ENCODE data around the gene CEMIP. TPM values are rescaled to one million over a fixed set of nuclear protein-coding genes. Genes with fewer than 3 reads are reported as not detected.

The CEMIP gene
- total and polyA plus RNA-seq, 2 of the 8 experiments (the other 6 are each of a cell fraction or from before 2014, with no cell fraction given) = 0.11 to 0.60 TPM

DNA sequence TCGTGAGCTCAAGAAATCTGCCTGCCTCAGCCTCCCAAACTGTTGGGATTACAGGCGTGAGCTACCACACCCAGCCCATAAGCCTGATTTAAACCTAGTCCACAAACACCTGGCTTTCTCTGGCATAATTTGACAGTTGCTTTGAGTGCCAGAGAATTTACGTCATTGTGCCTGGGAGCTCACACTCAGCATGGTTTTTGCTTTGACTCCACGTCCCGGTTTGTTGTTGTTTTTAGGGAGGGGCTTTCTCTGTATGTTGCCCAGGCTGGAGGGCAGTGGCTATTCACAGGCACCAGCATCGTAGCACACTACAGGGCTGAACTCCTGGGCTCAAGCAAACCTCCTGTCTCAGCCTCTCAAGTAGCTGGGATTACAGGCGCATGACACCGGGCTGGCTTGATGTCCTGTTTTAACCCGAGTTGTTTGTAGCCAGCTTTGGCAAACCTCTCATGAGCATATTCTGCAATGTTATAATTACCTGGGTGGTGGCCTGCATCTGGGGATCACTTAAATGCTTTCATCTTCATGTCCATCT lies 32.7 kb downstream of the CEMIP start (continued):
- TF ChIP-seq CHD7 (IDR thresholded peaks at IDR 0.05; ENCODE audit: insufficient replicate concordance, low read length) (no peak), SAP30 (IDR thresholded peaks at IDR 0.05; ENCODE audit: insufficient read depth, insufficient replicate concordance, low read length) (no peak), YY1 (IDR thresholded peaks at IDR 0.05; ENCODE audit: low read depth, low read length) (no peak), FOSL1 (IDR thresholded peaks at IDR 0.05; ENCODE audit: insufficient read depth, low read depth, low read length) (no peak), E2F6 (IDR thresholded peaks at IDR 0.05) (no peak)
